ENCODE measurements around the gene SYTL2.

- no peak for TF ChIP-seq CTCF (IDR thresholded peaks at IDR 0.05; ENCODE audit: poor library complexity, severe bottlenecking)
- no peak for TF ChIP-seq POLR2AphosphoS5 (IDR thresholded peaks at IDR 0.05)
- TF ChIP-seq REST (IDR thresholded peaks at IDR 0.05; ENCODE audit: borderline replicate concordance), result no peak
These were observed 683 bp upstream of the SYTL2 start for GRCh38 chr11:85811624-85812023.

All from neural cell (in vitro differentiated cells).